Uterus (tissue), 2 donors: ENCODE data around the gene PIK3R6.

Experiments used
- CTCF ChIP-seq, 4 experiments: fragments of 200-600 bp in 2 of 4; fragments of 450-650 bp in 2 of 4; sonication (generic) in 2 of 4; IDR thresholded peaks; one replicate each; pipeline ENCODE4 v1.5.1; 2016 to 2019; ENCODE audit warnings: antibody characterized with exemption in 4 of 4, mild to moderate bottlenecking in 2 of 4, moderate library complexity in 1 of 4
- POLR2A ChIP-seq, 2 donors: fragments of 450-650 bp; IDR thresholded peaks; one replicate each; pipeline ENCODE4 v1.6.1; 2016; ENCODE audit warnings: antibody characterized with exemption in 2 of 2, mild to moderate bottlenecking in 1 of 2, moderate library complexity in 1 of 2

- no peak for TF ChIP-seq CTCF (IDR thresholded peaks at IDR 0.05)
- no peak for TF ChIP-seq POLR2A (IDR thresholded peaks at IDR 0.05)
These were observed 1.8 kb upstream of the PIK3R6 start for GRCh38 chr17:8869114-8869815.
